ENCODE measurements around the gene FMN2.

DNA sequence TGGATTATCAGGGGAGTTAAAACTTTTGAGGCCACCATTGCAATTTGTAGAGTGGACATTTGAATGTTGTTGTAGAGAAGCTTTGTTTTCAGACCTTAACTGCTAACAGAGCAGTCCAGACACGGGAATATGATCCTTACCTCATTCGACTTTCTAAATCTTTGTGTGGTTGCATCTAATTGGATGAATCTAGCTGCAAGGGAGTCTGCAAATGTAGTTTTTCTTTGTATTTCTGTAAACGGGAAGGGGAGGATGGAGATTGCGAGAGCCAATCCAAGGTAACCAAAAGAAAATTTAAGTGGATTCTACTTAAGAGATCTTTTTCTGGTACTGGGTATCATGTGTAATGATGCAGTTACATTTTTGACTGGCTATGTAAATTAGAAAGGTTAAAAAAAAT lies 110.2 kb downstream of the FMN2 start:
- TF ChIP-seq, protein P1, sequence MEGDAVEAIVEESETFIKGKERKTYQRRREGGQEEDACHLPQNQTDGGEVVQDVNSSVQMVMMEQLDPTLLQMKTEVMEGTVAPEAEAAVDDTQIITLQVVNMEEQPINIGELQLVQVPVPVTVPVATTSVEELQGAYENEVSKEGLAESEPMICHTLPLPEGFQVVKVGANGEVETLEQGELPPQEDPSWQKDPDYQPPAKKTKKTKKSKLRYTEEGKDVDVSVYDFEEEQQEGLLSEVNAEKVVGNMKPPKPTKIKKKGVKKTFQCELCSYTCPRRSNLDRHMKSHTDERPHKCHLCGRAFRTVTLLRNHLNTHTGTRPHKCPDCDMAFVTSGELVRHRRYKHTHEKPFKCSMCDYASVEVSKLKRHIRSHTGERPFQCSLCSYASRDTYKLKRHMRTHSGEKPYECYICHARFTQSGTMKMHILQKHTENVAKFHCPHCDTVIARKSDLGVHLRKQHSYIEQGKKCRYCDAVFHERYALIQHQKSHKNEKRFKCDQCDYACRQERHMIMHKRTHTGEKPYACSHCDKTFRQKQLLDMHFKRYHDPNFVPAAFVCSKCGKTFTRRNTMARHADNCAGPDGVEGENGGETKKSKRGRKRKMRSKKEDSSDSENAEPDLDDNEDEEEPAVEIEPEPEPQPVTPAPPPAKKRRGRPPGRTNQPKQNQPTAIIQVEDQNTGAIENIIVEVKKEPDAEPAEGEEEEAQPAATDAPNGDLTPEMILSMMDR (IDR thresholded peaks at IDR 0.05) = no peak
- no peak for TF ChIP-seq POLR2A (IDR thresholded peaks at IDR 0.05)

All from body of pancreas (tissue), 4 donors.